ENCODE results near the gene KIAA1755. TPM values are rescaled to one million over a fixed set of nuclear protein-coding genes. Genes with fewer than 3 reads are reported as not detected.

The KIAA1755 gene
- total and polyA plus RNA-seq, 10 donors: 0.51 to 7.3 (median 4.7) TPM

DNA sequence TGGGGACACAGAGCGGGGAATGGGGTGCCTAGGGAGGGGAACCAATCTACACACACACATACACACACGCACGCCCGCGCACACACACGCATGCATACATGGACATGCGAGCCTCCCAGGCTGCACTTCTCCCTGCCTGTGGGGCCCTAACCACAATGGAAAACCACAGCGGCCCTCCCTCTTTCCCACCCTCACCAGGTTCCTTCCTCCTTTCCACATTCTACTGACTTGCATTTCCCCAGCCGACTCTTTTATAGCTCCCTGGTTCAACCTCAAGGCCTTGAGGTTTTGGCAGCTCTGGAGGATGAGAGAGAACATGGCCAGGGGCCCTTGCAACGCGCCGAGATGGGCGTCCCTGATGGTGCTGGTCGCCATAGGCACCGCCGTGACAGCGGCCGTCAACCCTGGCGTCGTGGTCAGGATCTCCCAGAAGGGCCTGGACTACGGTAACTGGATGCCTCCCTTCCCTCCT, 43.4 kb upstream of the KIAA1755 start, which contains the start of gene BPI:
Gene BPI, plus strand, starts transcription at position 249 of the 472 bp plus-strand sequence. Its CDS starts 68 bp downstream, at position 317.
- Histone ChIP-seq H3K36me3 (peaks cover 0 to 7% (median 0%) of the 10 kb centered on the region in 6 donors), H3K27me3 (replicated peaks in 1 of 7) (peaks cover 0 to 79% (median 12%) of the 10 kb centered on the region in 7 donors), H3K4me3 (peak within 1 kb of the TSS in 4 of 8 donors; percentile 2 to 30 (median 9)), H3K9me3 (no peaks in the 10 kb centered on the region), H3K27ac (peak within 1 kb of the TSS in 6 of 8 donors; percentile 9 to 82 (median 56)), H3K4me1 (peaks cover 0 to 70% (median 15%) of the 10 kb centered on the region in 6 donors)
- TF ChIP-seq POLR2A (IDR thresholded peaks at IDR 0.05) (no peak), POLR2AphosphoS5 (IDR thresholded peaks at IDR 0.05) (peak in 1 of 3 donors; percentile 25), CTCF (IDR thresholded peaks at IDR 0.05 in 8 of 11, conservative IDR thresholded peaks at IDR 0.05 in 3 of 11) (no peak)
- DNase-seq: peak; percentile 88
- WGBS, 5 donors: 18 to 33% (median 26%) methylated on average over 21 of the region's 21 CpGs
- intact Hi-C loops (cut with DNase I; ENCODE audit: low total_unique reads): no loop called here

DNA sequence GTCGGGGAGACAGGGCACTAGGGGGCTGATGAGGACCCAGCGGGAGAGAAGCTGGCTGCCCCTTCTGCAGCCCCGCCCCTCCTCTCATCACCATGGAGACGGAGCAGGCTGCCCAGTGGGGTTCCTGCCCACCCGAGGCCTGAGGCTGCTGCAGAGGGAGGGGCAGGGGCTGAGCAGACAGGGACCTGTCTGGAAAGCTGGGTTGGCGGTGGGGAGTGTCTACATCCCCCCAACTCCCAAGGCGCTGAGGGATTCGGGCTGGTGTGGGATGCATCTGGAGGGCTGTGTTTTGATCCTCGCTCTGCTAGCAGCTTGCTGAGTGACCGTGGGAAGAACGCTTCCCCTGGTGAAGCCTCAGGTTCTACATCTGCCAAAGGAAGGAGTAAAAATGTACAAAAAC, 42.3 kb upstream of the KIAA1755 start:
- Histone ChIP-seq H3K27ac (peak overlapping the region in 2 of 8 donors; percentile 66 to 82), H3K4me1 (peaks cover 0 to 80% (median 17%) of the 10 kb centered on the region in 6 donors), H3K27me3 (replicated peaks in 1 of 7) (peaks cover 0 to 72% (median 12%) of the 10 kb centered on the region in 7 donors), H3K36me3 (no peaks in the 10 kb centered on the region), H3K9me3 (no peaks in the 10 kb centered on the region), H3K4me3 (no peak overlapping the region)
- DNase-seq: peak; percentile 77
- WGBS, 5 donors: 21 to 43% (median 23%) methylated on average over 11 of the region's 11 CpGs
- intact Hi-C loops (cut with DNase I; ENCODE audit: low total_unique reads): no loop called here
- TF ChIP-seq POLR2AphosphoS5 (IDR thresholded peaks at IDR 0.05) (no peak), CTCF (IDR thresholded peaks at IDR 0.05 in 8 of 11, conservative IDR thresholded peaks at IDR 0.05 in 3 of 11) (no peak), POLR2A (IDR thresholded peaks at IDR 0.05) (no peak)

DNA sequence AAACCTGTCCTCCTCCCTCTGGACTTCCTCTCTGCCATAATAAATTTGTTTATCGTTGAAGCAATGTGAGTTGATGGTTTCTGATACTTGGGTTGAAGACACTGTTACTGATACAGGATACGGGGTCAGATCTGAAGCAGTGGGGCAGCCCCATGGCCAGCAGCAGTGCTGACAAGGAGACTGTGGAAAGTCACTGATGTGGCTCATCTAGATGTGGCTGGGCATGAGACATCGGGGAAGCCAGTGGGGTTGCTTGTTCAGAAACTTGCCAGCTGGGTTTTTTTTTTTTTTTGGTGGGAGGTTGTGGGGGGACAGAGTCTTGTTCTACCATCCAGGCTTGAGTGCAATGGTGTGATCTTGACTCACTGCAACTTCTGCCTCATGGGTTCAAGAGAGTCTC, 40.8 kb upstream of the KIAA1755 start:
- H3K4me1 ChIP-seq: peaks cover 0 to 71% (median 20%) of the 10 kb centered on the region in 6 donors
- intact Hi-C loops (cut with DNase I; ENCODE audit: low total_unique reads): no loop called here
- no peak overlapping the region for H3K4me3 ChIP-seq
- no peak for TF ChIP-seq CTCF (IDR thresholded peaks at IDR 0.05 in 8 of 11, conservative IDR thresholded peaks at IDR 0.05 in 3 of 11)
- TF ChIP-seq POLR2A (IDR thresholded peaks at IDR 0.05): no peak
- TF ChIP-seq POLR2AphosphoS5 (IDR thresholded peaks at IDR 0.05): no peak
- peaks cover 0 to 58% (median 12%) of the 10 kb centered on the region in 7 donors for H3K27me3 ChIP-seq (replicated peaks in 1 of 7)
- DNase-seq: no peak
- no peaks in the 10 kb centered on the region for H3K36me3 ChIP-seq
- H3K27ac ChIP-seq: peak overlapping the region in 1 of 8 donors; percentile 79
- WGBS, 5 donors: 70 to 81% (median 78%) methylated on average over 3 of the region's 3 CpGs
- H3K9me3 ChIP-seq: no peaks in the 10 kb centered on the region

GRCh38 chr20:38300438-38300837, 39.9 kb upstream of the KIAA1755 start:
- Histone ChIP-seq H3K4me1 (peaks cover 0 to 75% (median 20%) of the 10 kb centered on the region in 6 donors), H3K27ac (peak overlapping the region in 6 of 8 donors; percentile 51 to 81 (median 76)), H3K27me3 (replicated peaks in 1 of 7) (peaks cover 0 to 49% (median 11%) of the 10 kb centered on the region in 7 donors), H3K9me3 (no peaks in the 10 kb centered on the region), H3K4me3 (no peak overlapping the region), H3K36me3 (no peaks in the 10 kb centered on the region)
- intact Hi-C loops (cut with DNase I; ENCODE audit: low total_unique reads): no loop called here
- WGBS, 5 donors: 58 to 89% (median 69%) methylated on average over 4 of the region's 4 CpGs
- TF ChIP-seq POLR2A (IDR thresholded peaks at IDR 0.05): no peak
- TF ChIP-seq CTCF (IDR thresholded peaks at IDR 0.05 in 8 of 11, conservative IDR thresholded peaks at IDR 0.05 in 3 of 11): no peak
- TF ChIP-seq POLR2AphosphoS5 (IDR thresholded peaks at IDR 0.05): no peak
- DNase-seq: no peak

Measured in spleen (tissue), 11 donors.